Islet of Langerhans (tissue), 1 donor: Measurements from ENCODE around the gene POU2F2.
"Not testable (repeated sequence)": the region's sequence is repeated elsewhere in the genome, so short reads cannot be mapped to it uniquely, and the experiment has no call there.

Source experiments
- FAIRE-seq: peaks from one replicate; lab custom pipeline; 2011; peaks lifted over from hg19 to GRCh38; lab: Jason Lieb, UNC

The POU2F2 gene

GRCh38 chr19:42124386-42124901 is 7.8 kb downstream of the POU2F2 start:
- FAIRE-seq, result no peak

- no peak for FAIRE-seq
Observed at GRCh38 chr19:42123765-42124164, 8.5 kb downstream of the POU2F2 start.

GRCh38 chr19:42122691-42123607 is 9.3 kb downstream of the POU2F2 start:
- no peak for FAIRE-seq

- no peak for FAIRE-seq
Observed at GRCh38 chr19:42121656-42122069, 10.6 kb downstream of the POU2F2 start.

- FAIRE-seq, result no peak
Observed at GRCh38 chr19:42121036-42121621, 11.1 kb downstream of the POU2F2 start.

GRCh38 chr19:42120276-42120980 is 11.8 kb downstream of the POU2F2 start:
- FAIRE-seq, result no peak

GRCh38 chr19:42117076-42117475 is 15.2 kb downstream of the POU2F2 start:
- no peak for FAIRE-seq

- no peak for FAIRE-seq
Observed at GRCh38 chr19:42116308-42117075, 15.8 kb downstream of the POU2F2 start.

- FAIRE-seq, result no peak
Observed at GRCh38 chr19:42115705-42116104, 16.5 kb downstream of the POU2F2 start.

- FAIRE-seq, result no peak
Observed at GRCh38 chr19:42115219-42115618, 17.0 kb downstream of the POU2F2 start.

- FAIRE-seq, result no peak
Observed at GRCh38 chr19:42114412-42114811, 17.8 kb downstream of the POU2F2 start.

- no peak for FAIRE-seq
Observed at GRCh38 chr19:42113641-42114348, 18.5 kb downstream of the POU2F2 start.

GRCh38 chr19:42111811-42112210 is 20.4 kb downstream of the POU2F2 start:
- no peak for FAIRE-seq

GRCh38 chr19:42111384-42111783 is 20.9 kb downstream of the POU2F2 start:
- no peak for FAIRE-seq

GRCh38 chr19:42110658-42111057 is 21.6 kb downstream of the POU2F2 start:
- FAIRE-seq, result no peak

GRCh38 chr19:42109896-42110295 is 22.4 kb downstream of the POU2F2 start:
- no peak for FAIRE-seq

- FAIRE-seq, result no peak
Observed at GRCh38 chr19:42108527-42109389, 23.5 kb downstream of the POU2F2 start.

GRCh38 chr19:42105368-42105767 is 26.9 kb downstream of the POU2F2 start:
- FAIRE-seq, result no peak

- no peak for FAIRE-seq
Observed at GRCh38 chr19:42102877-42103276, 29.4 kb downstream of the POU2F2 start.

- not testable (repeated sequence) for FAIRE-seq
Observed at GRCh38 chr19:42100241-42100640, 32.0 kb downstream of the POU2F2 start.
